ENCODE results near the gene KRTAP3-2.

The KRTAP3-2 gene

GRCh38 chr17:41016578-41017215 is 17.0 kb upstream of the KRTAP3-2 start:
- no peak overlapping the region for H3K4me3 ChIP-seq (ENCODE audit: control insufficient read depth, low read depth, low read length)
- DNase-seq (ENCODE audit: low read depth) = no peak
- TF ChIP-seq CTCF (IDR thresholded peaks at IDR 0.05; ENCODE audit: control insufficient read depth, insufficient read depth, low read depth, low read length, missing control alignments) = no peak

DNA sequence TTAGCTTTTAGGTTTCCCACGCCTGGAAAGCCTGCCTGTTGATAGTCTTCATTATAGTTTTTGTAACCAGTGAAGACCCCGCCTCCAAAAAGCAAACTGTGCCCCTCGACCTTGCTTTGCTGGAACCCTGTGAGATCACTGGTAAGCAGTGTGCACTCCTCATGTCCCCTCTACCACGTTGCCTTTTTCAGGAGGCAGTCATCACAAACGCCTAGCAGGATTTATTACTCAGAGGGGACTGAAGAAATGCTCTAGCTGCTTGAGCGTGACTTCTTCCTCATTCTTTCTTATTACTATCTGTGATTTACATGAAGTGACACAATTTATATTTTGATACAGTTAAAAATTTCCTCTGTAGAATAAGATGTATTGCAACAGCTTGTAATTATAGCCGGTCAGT is 15.7 kb upstream of the KRTAP3-2 start:
- TF ChIP-seq CTCF (IDR thresholded peaks at IDR 0.05; ENCODE audit: control insufficient read depth, insufficient read depth, low read depth, low read length, missing control alignments) = no peak
- H3K4me3 ChIP-seq (ENCODE audit: control insufficient read depth, low read depth, low read length) = no peak overlapping the region
- no peak for DNase-seq (ENCODE audit: low read depth)

GRCh38 chr17:41013606-41014005 is 13.9 kb upstream of the KRTAP3-2 start:
- peak; percentile 46 for DNase-seq (ENCODE audit: low read depth)
- no peak overlapping the region for H3K4me3 ChIP-seq (ENCODE audit: control insufficient read depth, low read depth, low read length)
- no peak for TF ChIP-seq CTCF (IDR thresholded peaks at IDR 0.05; ENCODE audit: control insufficient read depth, insufficient read depth, low read depth, low read length, missing control alignments)

GRCh38 chr17:41013181-41013580 is 13.5 kb upstream of the KRTAP3-2 start:
- no peak for TF ChIP-seq CTCF (IDR thresholded peaks at IDR 0.05; ENCODE audit: control insufficient read depth, insufficient read depth, low read depth, low read length, missing control alignments)
- H3K4me3 ChIP-seq (ENCODE audit: control insufficient read depth, low read depth, low read length) = no peak overlapping the region
- DNase-seq (ENCODE audit: low read depth) = peak; percentile 55

DNA sequence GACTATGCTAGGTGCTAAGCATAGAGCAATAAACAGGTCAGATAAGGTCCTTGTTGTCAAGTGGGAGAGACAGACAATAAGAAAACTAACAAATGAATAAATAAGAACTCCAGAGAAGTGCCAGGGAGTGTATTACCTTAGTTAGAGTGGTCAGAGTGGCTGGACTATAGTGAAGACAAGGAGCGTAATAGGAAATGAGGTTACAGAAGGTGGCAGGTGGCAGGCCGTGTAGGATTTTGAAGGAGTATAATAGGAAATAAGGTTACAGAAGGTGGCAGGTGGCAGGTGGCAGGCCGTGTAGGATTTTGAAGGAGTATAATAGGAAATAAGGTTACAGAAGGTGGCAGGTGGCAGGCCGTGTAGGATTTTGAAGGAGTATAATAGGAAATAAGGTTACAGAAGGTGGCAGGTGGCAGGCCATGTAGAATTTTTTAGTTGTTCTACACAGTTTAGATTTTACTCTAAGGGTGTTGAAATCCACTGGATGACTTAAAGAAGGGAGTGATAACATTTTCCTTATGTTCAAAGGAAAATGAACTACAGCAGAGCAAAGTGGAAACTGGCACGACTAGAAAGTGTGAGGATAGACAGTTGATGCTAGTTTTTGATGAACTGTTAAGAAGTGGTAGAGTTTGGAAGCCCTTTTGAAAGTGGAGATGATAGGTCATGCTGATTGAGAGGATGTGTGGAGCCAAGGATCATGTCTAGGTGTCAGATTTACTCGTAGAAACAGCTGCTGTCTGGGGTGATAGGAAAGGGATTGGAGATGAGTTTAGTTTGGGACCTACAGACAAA is 12.8 kb upstream of the KRTAP3-2 start:
- no peak overlapping the region for H3K4me3 ChIP-seq (ENCODE audit: control insufficient read depth, low read depth, low read length)
- DNase-seq (ENCODE audit: low read depth) = no peak
- no peak for TF ChIP-seq CTCF (IDR thresholded peaks at IDR 0.05; ENCODE audit: control insufficient read depth, insufficient read depth, low read depth, low read length, missing control alignments)

DNA sequence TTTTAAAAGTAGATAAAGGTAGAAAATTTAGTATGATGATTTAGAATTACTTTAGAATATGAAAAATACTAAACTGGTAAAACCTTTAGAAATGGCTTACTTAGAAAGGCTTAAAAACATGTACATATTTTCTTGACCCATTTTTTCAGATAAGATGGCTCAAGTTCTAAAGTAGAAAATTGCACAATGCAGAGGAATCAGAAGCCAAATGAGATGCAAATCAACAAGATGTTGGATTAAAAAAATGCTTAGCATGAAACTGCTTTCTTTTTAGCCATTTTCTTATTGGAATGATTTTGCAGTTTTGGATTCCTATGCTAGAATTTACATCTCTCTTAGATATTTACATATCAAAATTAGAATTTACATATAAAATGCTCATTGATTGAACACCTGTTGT is 10.7 kb upstream of the KRTAP3-2 start:
- DNase-seq (ENCODE audit: low read depth) = no peak
- no peak overlapping the region for H3K4me3 ChIP-seq (ENCODE audit: control insufficient read depth, low read depth, low read length)
- no peak for TF ChIP-seq CTCF (IDR thresholded peaks at IDR 0.05; ENCODE audit: control insufficient read depth, insufficient read depth, low read depth, low read length, missing control alignments)
